Glutamatergic neuron (in vitro differentiated cells): Measurements from ENCODE around the gene PDLIM7. TPM values are rescaled to one million over a fixed set of nuclear protein-coding genes. Genes with fewer than 3 reads are reported as not detected.

Experiments used
- DNase-seq: peaks from one replicate; pipeline ENCODE4 v3.0.0; 2022
- H3K27ac Mint-ChIP-seq: one replicate; pipeline ENCODE4 v1.8.0; 2020; ENCODE audit warnings: mild to moderate bottlenecking, mixed read lengths, inconsistent platforms; ENCODE audit not compliant: unreplicated experiment
- H3K27me3 Mint-ChIP-seq: one replicate; pipeline ENCODE4 v1.8.0; 2020; ENCODE audit warnings: mild to moderate bottlenecking, moderate library complexity, mixed read lengths, inconsistent platforms; ENCODE audit not compliant: unreplicated experiment
- H3K36me3 Mint-ChIP-seq: one replicate; pipeline ENCODE4 v1.8.0; 2020; ENCODE audit warnings: mild to moderate bottlenecking, mixed read lengths, inconsistent platforms; ENCODE audit not compliant: unreplicated experiment
- H3K4me1 Mint-ChIP-seq: one replicate; pipeline ENCODE4 v1.8.0; 2020; ENCODE audit warnings: mild to moderate bottlenecking, low read depth, mixed read lengths, inconsistent platforms; ENCODE audit not compliant: unreplicated experiment
- H3K4me3 Mint-ChIP-seq: one replicate; pipeline ENCODE4 v1.8.0; 2020; ENCODE audit warnings: mild to moderate bottlenecking, mixed read lengths, inconsistent platforms; ENCODE audit not compliant: unreplicated experiment
- H3K9me3 Mint-ChIP-seq: one replicate; pipeline ENCODE4 v1.8.0; 2020; ENCODE audit warnings: mild to moderate bottlenecking, moderate library complexity, mixed read lengths, inconsistent platforms; ENCODE audit not compliant: unreplicated experiment
- total RNA-seq: library from RNA; stranded (reverse); fragmentation: NEBNext Ultra II Directional; extraction: Animal tissue kit (Norgen Biotek cat#: 25700); gene quantifications from one replicate; pipeline ENCODE4 v1.2.1, GENCODE V29; 2021; ENCODE audit not compliant: unreplicated experiment
- TF ChIP-seq, protein P1 (sequence below): fragments of 200-600 bp; sonication (generic); IDR thresholded peaks from one replicate; pipeline ENCODE4 v1.5.0; 2021; ENCODE audit not compliant: partially characterized antibody, unreplicated experiment

PDLIM7 gene
- total RNA-seq, 1 donor from 2014 or later = 430 TPM

DNA sequence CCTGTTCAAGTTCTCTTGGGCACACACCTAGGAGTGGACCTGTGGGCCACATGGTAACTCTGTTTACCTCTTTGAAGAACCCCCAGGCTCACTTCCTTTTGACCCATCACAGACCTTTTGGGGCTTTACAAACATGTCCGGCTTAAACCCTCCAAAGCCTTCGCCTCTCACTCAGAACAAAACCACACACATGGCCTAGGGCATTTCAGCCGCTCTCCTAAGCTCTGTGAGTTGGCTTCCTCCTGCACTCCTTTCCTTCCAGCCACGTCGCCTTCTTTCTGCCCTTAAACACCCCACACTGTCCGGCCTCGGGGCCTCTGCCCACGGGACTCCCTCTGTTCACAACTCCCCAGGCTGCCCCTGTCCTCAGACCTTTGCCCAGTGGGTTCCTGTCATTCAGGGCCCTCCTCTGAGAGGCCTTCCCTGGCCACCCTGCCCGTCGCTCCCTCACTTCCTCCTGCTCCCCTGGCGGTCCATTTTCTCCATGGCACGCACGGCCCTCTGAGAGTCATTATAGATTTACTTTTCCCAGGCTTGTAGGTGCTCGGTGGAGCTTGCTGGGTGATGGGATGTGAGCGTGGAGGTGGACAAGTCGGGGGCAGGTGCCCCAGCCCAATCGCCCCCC is 10.3 kb upstream of the PDLIM7 start:
- peaks cover 7% of the 10 kb centered on the region for H3K27me3 Mint-ChIP-seq
- H3K9me3 Mint-ChIP-seq = peaks cover 8% of the 10 kb centered on the region
- H3K36me3 Mint-ChIP-seq = no peaks in the 10 kb centered on the region
- TF ChIP-seq, protein P1, sequence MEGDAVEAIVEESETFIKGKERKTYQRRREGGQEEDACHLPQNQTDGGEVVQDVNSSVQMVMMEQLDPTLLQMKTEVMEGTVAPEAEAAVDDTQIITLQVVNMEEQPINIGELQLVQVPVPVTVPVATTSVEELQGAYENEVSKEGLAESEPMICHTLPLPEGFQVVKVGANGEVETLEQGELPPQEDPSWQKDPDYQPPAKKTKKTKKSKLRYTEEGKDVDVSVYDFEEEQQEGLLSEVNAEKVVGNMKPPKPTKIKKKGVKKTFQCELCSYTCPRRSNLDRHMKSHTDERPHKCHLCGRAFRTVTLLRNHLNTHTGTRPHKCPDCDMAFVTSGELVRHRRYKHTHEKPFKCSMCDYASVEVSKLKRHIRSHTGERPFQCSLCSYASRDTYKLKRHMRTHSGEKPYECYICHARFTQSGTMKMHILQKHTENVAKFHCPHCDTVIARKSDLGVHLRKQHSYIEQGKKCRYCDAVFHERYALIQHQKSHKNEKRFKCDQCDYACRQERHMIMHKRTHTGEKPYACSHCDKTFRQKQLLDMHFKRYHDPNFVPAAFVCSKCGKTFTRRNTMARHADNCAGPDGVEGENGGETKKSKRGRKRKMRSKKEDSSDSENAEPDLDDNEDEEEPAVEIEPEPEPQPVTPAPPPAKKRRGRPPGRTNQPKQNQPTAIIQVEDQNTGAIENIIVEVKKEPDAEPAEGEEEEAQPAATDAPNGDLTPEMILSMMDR = no peak
- DNase-seq = no peak
- H3K27ac Mint-ChIP-seq = peak overlapping the region; percentile 74
- H3K4me1 Mint-ChIP-seq = peaks cover 9% of the 10 kb centered on the region
- H3K4me3 Mint-ChIP-seq = no peak overlapping the region

DNA sequence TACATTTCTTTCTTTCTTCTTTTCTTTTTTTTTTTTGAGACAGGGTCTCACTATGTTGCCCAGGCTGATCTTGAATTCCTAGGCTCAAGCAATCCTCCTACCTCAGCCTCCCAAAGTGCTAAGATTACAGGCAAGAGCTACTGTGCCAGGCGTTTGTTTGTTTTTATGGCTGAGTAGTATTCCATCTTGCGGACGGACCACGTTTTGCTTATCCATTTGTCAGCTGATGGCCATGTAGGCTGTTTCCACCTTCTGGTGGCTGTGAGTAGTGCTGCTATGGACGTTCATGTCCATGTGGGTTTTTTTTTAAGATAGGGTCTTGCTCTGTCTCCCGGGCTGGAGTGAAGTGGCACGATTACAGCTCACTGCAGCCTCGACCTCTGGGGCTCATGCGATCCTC is 9.8 kb upstream of the PDLIM7 start:
- DNase-seq = no peak
- TF ChIP-seq, protein P1 = peak; percentile 35
- Mint-ChIP-seq H3K4me1 (peaks cover 14% of the 10 kb centered on the region), H3K27ac (no peak overlapping the region), H3K36me3 (no peaks in the 10 kb centered on the region), H3K4me3 (no peak overlapping the region), H3K9me3 (peaks cover 13% of the 10 kb centered on the region), H3K27me3 (peaks cover 10% of the 10 kb centered on the region)

DNA sequence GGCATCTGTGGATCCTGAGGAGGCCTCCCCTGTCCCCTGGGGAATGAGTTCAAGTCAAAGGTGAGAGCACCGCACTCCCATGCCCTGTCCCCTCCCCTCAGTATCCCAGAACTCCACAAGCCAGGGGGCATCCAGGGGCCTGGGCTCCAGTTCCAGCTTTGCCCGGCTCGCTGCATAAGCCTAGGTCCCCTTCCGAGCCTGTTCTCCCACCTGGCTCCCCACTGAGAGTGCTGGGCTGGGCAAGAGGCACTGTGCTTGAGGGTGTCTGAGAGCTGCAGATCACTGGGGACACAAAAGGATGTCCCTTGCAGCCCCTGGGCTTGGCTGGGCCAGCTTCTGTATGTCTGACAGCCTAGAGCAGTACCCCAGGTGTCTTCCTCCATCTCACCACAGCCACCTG is 7.7 kb upstream of the PDLIM7 start:
- Mint-ChIP-seq H3K4me3 (no peak overlapping the region), H3K9me3 (peaks cover 14% of the 10 kb centered on the region), H3K27me3 (peaks cover 16% of the 10 kb centered on the region), H3K36me3 (no peaks in the 10 kb centered on the region), H3K27ac (no peak overlapping the region), H3K4me1 (peaks cover 28% of the 10 kb centered on the region)
- TF ChIP-seq, protein P1 = no peak
- no peak for DNase-seq

DNA sequence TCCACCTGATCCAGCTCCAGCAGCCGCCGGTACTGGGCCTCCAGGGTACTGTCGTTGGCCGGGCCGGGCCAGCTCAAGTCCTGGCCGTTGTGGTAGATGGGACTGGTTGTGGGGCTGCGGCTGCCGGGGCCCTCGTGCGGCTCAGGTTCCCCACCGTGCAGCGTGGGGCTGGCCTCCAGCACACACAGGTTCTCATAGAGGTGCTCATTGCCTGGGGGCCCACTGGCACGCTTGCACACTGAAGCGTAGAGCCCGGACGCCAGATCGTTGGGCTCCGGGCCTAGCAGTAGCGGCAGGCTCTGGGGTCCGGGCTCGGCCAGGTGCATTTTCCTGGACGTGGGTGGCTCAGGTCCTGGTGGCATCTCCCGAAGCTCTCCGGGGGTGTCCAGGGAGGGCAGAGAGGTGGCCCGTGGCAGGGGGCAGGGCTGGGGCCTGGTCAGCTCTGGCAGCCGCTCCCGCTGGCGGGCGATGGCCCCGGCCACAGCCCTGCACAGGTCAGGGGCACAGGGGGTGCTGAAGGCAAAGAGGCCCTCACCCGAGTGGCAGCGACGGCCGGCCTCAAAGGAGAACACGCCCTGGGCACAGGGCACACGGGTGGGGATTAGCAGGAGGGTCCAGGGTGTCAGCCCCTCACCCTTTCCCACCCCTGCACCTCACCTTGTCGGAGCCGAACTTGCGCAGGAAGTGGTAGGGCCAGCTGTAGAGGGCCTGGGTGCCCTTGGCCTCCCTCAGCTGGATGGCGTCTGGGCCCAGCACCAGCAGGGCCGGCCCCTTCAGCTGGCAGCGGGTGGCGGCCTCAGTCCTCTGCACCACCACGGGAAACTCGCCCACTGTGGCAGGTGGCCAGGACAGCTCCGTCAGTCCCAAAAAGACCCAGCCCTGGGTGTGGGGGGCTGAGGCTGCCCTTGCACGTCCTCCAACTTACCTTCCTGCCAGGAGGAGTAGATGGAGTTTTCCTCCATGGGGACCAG is 7.0 kb upstream of the PDLIM7 start:
- Mint-ChIP-seq H3K4me3 (no peak overlapping the region), H3K9me3 (peaks cover 16% of the 10 kb centered on the region), H3K27ac (no peak overlapping the region), H3K4me1 (peaks cover 32% of the 10 kb centered on the region), H3K27me3 (peaks cover 17% of the 10 kb centered on the region), H3K36me3 (no peaks in the 10 kb centered on the region)
- DNase-seq = no peak
- TF ChIP-seq, protein P1 = no peak
